GM21360 (cell line): Measurements from ENCODE around the gene POLG.

Experiments
- ATAC-seq: cut with Tn5 transposase; IDR thresholded peaks from one replicate; pipeline ENCODE4 v1.9.1; 2021; ENCODE audit warnings: mild to moderate bottlenecking, moderate library complexity; ENCODE audit not compliant: unreplicated experiment

The POLG gene

GRCh38 chr15:89358435-89358754 lies 23.8 kb upstream of the POLG start:
- ATAC-seq: peak; percentile 13

DNA sequence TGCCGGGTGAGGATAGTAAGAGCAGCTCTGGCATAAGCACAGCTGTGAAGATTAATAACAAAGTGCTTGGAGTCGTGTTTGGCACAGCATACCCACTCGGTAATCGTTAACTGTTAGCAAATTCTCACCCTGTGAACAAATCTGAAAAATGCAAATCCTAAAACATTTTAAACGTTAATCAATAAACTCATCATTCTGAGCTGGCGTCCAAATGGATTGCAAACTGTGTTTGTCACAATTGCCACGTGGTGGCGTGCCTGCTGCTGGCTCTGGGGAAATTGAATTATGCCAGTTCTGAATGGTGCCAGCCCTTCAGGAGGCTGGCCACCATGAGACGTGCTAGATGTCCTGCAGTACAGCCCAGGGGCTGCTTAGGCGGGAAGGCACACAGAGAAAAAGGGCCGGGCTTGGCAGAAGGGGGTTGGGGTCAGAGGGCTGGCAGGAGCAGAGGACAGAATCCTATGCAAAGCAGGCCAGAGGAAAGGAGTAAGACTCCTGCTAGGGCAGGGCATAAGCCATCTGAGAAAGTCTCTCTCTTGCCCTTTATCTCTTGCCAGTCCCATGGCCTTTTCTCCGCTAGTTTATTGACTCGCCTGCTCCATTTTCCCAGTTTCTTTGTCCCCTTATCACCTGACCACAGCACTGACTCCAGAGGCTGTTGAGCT lies 22.1 kb upstream of the POLG start:
- ATAC-seq: no peak

DNA sequence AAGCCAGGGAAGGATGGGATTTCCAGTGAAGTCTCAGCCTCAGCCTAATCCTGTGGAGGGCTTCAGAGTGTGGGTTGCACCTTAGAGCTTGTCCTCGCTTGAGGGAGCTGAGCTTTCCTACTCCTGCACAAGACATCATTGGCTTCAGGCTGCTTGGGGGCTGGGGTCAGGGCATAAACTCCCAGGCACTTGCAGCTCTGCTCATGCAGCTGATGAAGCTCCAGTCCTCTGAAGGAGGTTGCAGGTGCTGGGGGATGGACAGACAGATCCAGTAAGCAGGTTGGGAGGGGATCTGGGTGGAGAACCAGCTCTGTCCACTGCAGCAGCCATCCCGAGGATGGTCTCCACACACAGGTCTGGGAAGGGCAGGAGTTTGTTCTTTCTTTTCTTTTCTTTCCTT lies 19.4 kb upstream of the POLG start:
- ATAC-seq: no peak

DNA sequence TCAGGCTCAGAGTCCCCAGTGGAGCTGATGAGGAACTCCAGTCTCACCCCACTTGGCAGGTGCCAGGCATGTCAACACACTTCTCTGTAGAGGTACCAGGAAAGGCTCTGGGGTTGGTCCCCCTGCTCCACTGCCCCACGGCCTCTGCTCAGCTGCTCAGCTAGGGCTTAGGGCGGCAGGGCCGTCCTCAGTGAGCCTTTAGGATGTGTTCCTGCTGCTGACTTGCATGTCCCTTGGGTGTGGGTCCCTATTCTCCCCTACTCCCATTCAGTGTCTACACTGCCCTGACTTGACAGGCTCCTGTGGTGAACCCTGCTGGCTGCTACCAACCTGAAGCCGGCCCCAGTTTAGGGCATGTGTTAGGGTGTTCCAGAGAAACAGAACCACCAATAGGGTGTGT lies 17.9 kb upstream of the POLG start:
- no peak for ATAC-seq

DNA sequence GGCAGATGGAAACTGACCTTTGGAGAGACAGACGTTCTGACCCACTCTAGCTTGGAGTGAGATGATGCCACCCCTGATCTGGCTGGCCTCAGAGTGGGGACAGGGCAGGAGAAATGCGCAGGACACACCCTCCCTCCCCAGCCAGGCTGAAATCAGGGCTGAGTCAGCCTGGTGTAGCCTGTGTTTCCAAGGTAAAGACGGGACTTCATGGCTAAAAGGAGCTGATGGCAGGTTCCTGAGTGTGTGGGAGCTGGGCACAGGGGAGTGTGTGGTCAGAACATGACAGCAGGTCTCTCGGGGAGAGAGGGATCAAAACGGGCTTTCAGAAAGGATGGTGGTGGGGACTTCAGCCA lies 14.6 kb upstream of the POLG start:
- no peak for ATAC-seq

DNA sequence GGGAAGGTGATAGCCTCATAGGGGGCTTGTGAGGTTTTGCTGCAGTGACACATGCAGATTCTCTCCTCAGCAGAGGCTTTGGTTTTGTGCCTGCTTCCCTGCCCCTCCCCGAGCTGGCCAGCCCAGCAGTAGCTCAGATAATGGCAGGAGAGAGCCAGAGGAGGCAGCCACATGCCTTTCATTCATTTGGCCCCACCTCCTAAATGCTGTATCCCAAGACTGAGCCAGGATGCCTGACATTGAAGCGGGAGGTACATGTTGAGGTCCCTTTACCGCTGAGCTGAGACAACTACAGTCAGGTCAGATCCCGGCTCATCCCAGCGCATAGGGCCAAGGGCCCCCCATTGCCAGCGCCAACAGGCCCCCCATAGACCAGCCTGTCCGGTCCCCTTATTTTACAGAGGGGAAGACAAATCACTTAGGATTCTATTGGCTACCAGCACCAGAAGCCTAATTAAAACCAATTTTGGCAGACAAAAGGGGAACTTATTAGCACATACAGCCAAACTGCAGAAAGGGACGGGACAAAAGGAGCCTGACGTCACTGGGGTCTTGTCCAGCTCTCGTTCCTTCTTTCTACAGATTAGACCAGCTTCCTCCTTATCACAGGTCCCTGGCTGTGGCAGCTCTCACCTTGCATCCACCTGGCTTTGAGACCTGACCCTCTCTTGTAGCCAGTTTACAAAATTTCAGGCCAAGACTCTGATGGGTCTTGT lies 12.1 kb upstream of the POLG start:
- no peak for ATAC-seq

- ATAC-seq: no peak
Observed at GRCh38 chr15:89345248-89345647, 10.6 kb upstream of the POLG start.

GRCh38 chr15:89342840-89343239 lies 8.2 kb upstream of the POLG start:
- ATAC-seq: no peak

DNA sequence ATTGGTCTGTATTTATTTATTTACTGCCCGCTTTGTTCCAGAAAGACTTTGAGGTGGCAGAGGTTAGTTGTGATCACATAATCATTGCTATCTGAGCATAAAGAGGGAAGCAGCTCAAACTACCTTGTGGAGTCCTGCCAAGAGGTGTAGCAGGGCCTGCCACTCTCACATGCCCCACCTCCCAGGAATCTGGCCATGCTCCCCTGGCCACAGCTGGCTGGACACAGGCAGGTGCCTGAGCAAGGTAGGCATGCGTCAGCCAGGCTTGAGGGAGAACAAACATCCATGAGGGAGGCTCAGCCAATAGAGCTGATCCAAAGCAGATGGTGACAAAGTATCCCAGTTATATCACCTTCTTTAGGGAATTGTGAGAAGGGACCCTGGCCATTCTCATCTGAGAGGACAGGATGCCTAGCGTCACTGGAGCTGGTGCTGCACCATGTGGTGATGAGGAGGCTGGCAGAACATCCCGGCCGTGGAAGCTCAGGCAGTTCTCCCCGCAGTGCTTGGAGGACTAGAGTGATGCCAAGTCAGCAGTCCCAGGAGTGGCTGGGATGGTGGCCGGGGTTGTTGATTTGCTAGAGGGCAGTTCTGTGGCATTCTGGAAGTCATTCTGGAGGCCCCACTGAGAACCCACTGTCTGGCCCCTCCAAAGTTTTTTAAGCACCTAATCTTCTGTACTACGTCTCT lies 6.8 kb upstream of the POLG start:
- no peak for ATAC-seq

DNA sequence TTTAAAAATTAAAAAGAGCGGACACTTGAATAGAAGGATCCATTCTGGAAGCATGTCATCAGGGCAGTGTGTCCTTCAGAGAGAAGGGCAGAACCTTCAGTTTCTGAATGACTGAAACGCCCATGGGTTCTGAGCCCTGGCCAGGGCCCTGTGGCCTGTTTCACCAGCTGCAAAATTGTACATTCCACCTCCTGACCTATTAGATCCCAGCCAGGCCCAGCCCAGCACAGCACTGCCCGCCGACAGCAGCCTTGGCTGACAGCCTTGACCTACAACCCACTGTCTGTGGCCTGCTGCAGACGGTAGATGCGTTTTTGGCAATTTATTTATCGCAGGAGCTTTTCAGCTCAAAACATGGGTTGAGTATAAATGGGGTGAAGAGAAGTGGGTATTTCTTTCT lies 5.9 kb upstream of the POLG start:
- no peak for ATAC-seq

GRCh38 chr15:89338036-89338435 lies 3.4 kb upstream of the POLG start:
- ATAC-seq: no peak

GRCh38 chr15:89335298-89336041 lies 846 bp upstream of the POLG start:
- peak; percentile 4 for ATAC-seq

GRCh38 chr15:89333959-89334509 lies 590 bp downstream of the POLG start:
- peak; percentile 21 for ATAC-seq

- no peak for ATAC-seq
Observed at GRCh38 chr15:89333011-89333860, 1.4 kb downstream of the POLG start.

GRCh38 chr15:89332446-89332845 lies 2.2 kb downstream of the POLG start:
- ATAC-seq: no peak

GRCh38 chr15:89330881-89331595 lies 3.6 kb downstream of the POLG start:
- no peak for ATAC-seq

GRCh38 chr15:89330119-89330518 lies 4.5 kb downstream of the POLG start:
- no peak for ATAC-seq

- ATAC-seq: no peak
Observed at GRCh38 chr15:89329329-89330084, 5.1 kb downstream of the POLG start.
